Spleen (tissue), 11 donors: ENCODE results near the gene TMC5. TPM values are rescaled to one million over a fixed set of nuclear protein-coding genes. Genes with fewer than 3 reads are reported as not detected.

Source experiments
- DNase-seq: peaks from one replicate; pipeline ENCODE4 v3.0.0-alpha.2; 2020
- H3K27ac ChIP-seq, 8 donors: fragments of 200-600 bp; sonication (generic) in 7 of 8; 1 replicate in 4 of 8; 2 replicates in 4 of 8; pipeline versions ENCODE4 v1.5.0 to v1.8.0; 2016 to 2021; ENCODE audit warnings: inconsistent platforms in 4 of 8, mild to moderate bottlenecking in 4 of 8, moderate library complexity in 1 of 8
- H3K27me3 ChIP-seq, 7 donors: fragments of 200-600 bp; sonication (generic) in 6 of 7; replicated peaks in 1 of 7; 1 replicate in 4 of 7; 2 replicates in 3 of 7; pipeline versions ENCODE4 v1.5.0 to v1.8.0; 2016 to 2021; ENCODE audit warnings: inconsistent platforms in 3 of 7, mild to moderate bottlenecking in 1 of 7
- H3K36me3 ChIP-seq, 6 donors: fragments of 200-600 bp; sonication (generic) in 5 of 6; 1 replicate in 4 of 6; 2 replicates in 2 of 6; pipeline versions ENCODE4 v1.5.0 to v1.8.0; 2016 to 2021; ENCODE audit warnings: inconsistent platforms in 2 of 6
- H3K4me1 ChIP-seq, 6 donors: fragments of 200-600 bp; sonication (generic) in 5 of 6; 1 replicate in 3 of 6; 2 replicates in 3 of 6; pipeline versions ENCODE4 v1.5.0 to v1.8.0; 2016 to 2021; ENCODE audit warnings: inconsistent platforms in 3 of 6
- H3K4me3 ChIP-seq, 8 donors: fragments of 200-600 bp; sonication (generic) in 7 of 8; 1 replicate in 4 of 8; 2 replicates in 4 of 8; pipeline versions ENCODE4 v1.5.0 to v1.8.0; 2016 to 2021; ENCODE audit warnings: inconsistent platforms in 4 of 8, mild to moderate bottlenecking in 4 of 8, moderate library complexity in 2 of 8
- H3K9me3 ChIP-seq, 8 donors: fragments of 200-600 bp; sonication (generic) in 7 of 8; 1 replicate in 4 of 8; 2 replicates in 4 of 8; pipeline versions ENCODE4 v1.5.0 to v1.8.0; 2016 to 2021; ENCODE audit warnings: inconsistent platforms in 4 of 8
- CTCF ChIP-seq, 11 experiments: fragments of 200-600 bp in 7 of 11; fragments of 450-650 bp in 4 of 11; sonication (generic) in 4 of 11; IDR thresholded peaks in 8 of 11; conservative IDR thresholded peaks in 3 of 11; 1 replicate in 7 of 11; 2 replicates in 4 of 11; pipeline versions ENCODE4 v1.4.0 to v1.8.0; 2016 to 2021; ENCODE audit warnings: antibody characterized with exemption in 11 of 11, inconsistent platforms in 4 of 11, mild to moderate bottlenecking in 1 of 11
- POLR2A ChIP-seq, 3 donors: fragments of 450-650 bp; IDR thresholded peaks; one replicate each; pipeline ENCODE4 v1.5.1; 2017; ENCODE audit warnings: antibody characterized with exemption in 3 of 3, mild to moderate bottlenecking in 1 of 3
- POLR2AphosphoS5 ChIP-seq, 3 donors: sonication (generic); formaldehyde crosslinking; IDR thresholded peaks; one replicate each; pipeline ENCODE4 v1.5.1; 2017; ENCODE audit warnings: antibody characterized with exemption in 3 of 3
- WGBS, 5 donors: extraction: QIAGEN DNeasy Blood & Tissue Kit in 3 of 5; methylation state at CpG; one replicate each; pipeline versions ENCODE4 v1.1.5 to v1.1.7; 2013 to 2018; 5-methylcytosine and 5-hydroxymethylcytosine counted together
- intact Hi-C: fragments of 100-400 bp; cut with DNase I; formaldehyde crosslinking; loops from one replicate; pipeline ENCODE4 v1.15.0; 2023; ENCODE audit warnings: low total_unique reads
- polyA plus RNA-seq, 3 donors: library from polyadenylated mRNA; stranded (reverse); fragments of 200-250 nt; gene quantifications; one replicate each; pipeline ENCODE4 v1.2.1, GENCODE V29; 2013
- total RNA-seq, 7 donors: library from RNA; depleted of rRNA in 3 of 7; stranded (reverse); fragments of >200 nt in 3 of 7; fragmentation: NEBNext Ultra II Directional in 4 of 7; extraction: Animal tissue kit (Norgen Biotek cat#: 25700) in 4 of 7; gene quantifications; one replicate each; pipeline versions ENCODE4 v1.1.0 to v1.2.1, GENCODE V29; 2016 to 2021
- donor health status: healthy with polysubstance abuse.
- donor health status: DM: no; HTN: no; CAD: no; lungs with moderate emphysema.
- donor health status: DM: no; HTN: no; CAD: no.
- donor health status: Bipolar disorder and iron deficiency.
- donor health status: healthy.
- donor health status: DM: no; HTN: no; CAD: no.
- donor health status: DM: yes; HTN: yes; CAD: no.

The TMC5 gene
- total and polyA plus RNA-seq, 10 donors: 0.05 to 0.30 (median 0.16) TPM; not detected in 4

GRCh38 chr16:19521471-19522396 is 104.1 kb downstream of the TMC5 start, which contains the start of gene GDE1:
TSS of gene GDE1 (minus strand) at chr16:19522098. CDS start at chr16:19521964, 134 bp downstream.
- Histone ChIP-seq H3K9me3 (no peaks in the 10 kb centered on the region), H3K27ac (peak within 1 kb of the TSS; percentile 81 to 97 (median 92)), H3K27me3 (no peaks in the 10 kb centered on the region), H3K4me3 (peak within 1 kb of the TSS; percentile 72 to 97 (median 84)), H3K36me3 (peaks cover 0 to 11% (median 3%) of the 10 kb centered on the region in 6 donors), H3K4me1 (peaks cover 7 to 79% (median 54%) of the 10 kb centered on the region in 6 donors)
- peak in 7 of 11 experiments; percentile 13 to 67 (median 55) for TF ChIP-seq CTCF (IDR thresholded peaks at IDR 0.05 in 8 of 11, conservative IDR thresholded peaks at IDR 0.05 in 3 of 11)
- peak; percentile 21 to 69 (median 42) for TF ChIP-seq POLR2A (IDR thresholded peaks at IDR 0.05)
- peak; percentile 96 to 97 (median 97) for TF ChIP-seq POLR2AphosphoS5 (IDR thresholded peaks at IDR 0.05)
- peak; percentile 99 for DNase-seq
- 0 to 1% (median 0%) methylated on average over 49 to 62 of the region's 62 CpGs for WGBS, 5 donors
- intact Hi-C loops: no loop called here

GRCh38 chr16:19522397-19522732 is 104.7 kb downstream of the TMC5 start:
- H3K27ac ChIP-seq: peak overlapping the region in 7 of 8 donors; percentile 88 to 97 (median 93)
- H3K27me3 ChIP-seq: no peaks in the 10 kb centered on the region
- WGBS, 5 donors: 37 to 59% (median 46%) methylated on average over 5 of the region's 5 CpGs
- no peak for DNase-seq
- H3K4me3 ChIP-seq: peak overlapping the region in 6 of 8 donors; percentile 79 to 97 (median 90)
- peaks cover 0 to 5% (median 0%) of the 10 kb centered on the region in 6 donors for H3K36me3 ChIP-seq
- TF ChIP-seq CTCF (IDR thresholded peaks at IDR 0.05 in 8 of 11, conservative IDR thresholded peaks at IDR 0.05 in 3 of 11) (no peak), POLR2A (IDR thresholded peaks at IDR 0.05) (no peak), POLR2AphosphoS5 (IDR thresholded peaks at IDR 0.05) (no peak)
- H3K9me3 ChIP-seq: no peaks in the 10 kb centered on the region
- peaks cover 7 to 82% (median 53%) of the 10 kb centered on the region in 6 donors for H3K4me1 ChIP-seq
- intact Hi-C loops: no loop called here

GRCh38 chr16:19522760-19523159 is 105.1 kb downstream of the TMC5 start:
- H3K9me3 ChIP-seq: no peaks in the 10 kb centered on the region
- TF ChIP-seq POLR2AphosphoS5 (IDR thresholded peaks at IDR 0.05) (no peak), POLR2A (IDR thresholded peaks at IDR 0.05) (no peak), CTCF (IDR thresholded peaks at IDR 0.05 in 8 of 11, conservative IDR thresholded peaks at IDR 0.05 in 3 of 11) (no peak)
- H3K4me3 ChIP-seq: no peak overlapping the region
- H3K4me1 ChIP-seq: peaks cover 7 to 82% (median 53%) of the 10 kb centered on the region in 6 donors
- peak overlapping the region in 3 of 8 donors; percentile 93 to 97 (median 96) for H3K27ac ChIP-seq
- WGBS, 5 donors: 85 to 90% (median 86%) methylated on average over 2 of the region's 2 CpGs
- intact Hi-C loops: no loop called here
- H3K36me3 ChIP-seq: peaks cover 0 to 3% (median under 1%) of the 10 kb centered on the region in 6 donors
- no peaks in the 10 kb centered on the region for H3K27me3 ChIP-seq
- DNase-seq: no peak

- 72 to 82% (median 77%) methylated on average over 18 of the region's 18 CpGs for WGBS, 5 donors
- Histone ChIP-seq H3K4me1 (peaks cover 7 to 80% (median 53%) of the 10 kb centered on the region in 6 donors), H3K27me3 (no peaks in the 10 kb centered on the region), H3K9me3 (no peaks in the 10 kb centered on the region), H3K36me3 (peaks cover 0 to 7% (median 2%) of the 10 kb centered on the region in 6 donors), H3K27ac (peak overlapping the region in 2 of 8 donors; percentile 85 to 86), H3K4me3 (peak overlapping the region in 3 of 8 donors; percentile 97 to 99 (median 99))
- intact Hi-C loops: no loop called here
- TF ChIP-seq CTCF (IDR thresholded peaks at IDR 0.05 in 8 of 11, conservative IDR thresholded peaks at IDR 0.05 in 3 of 11): no peak
- no peak for TF ChIP-seq POLR2A (IDR thresholded peaks at IDR 0.05)
- DNase-seq: peak; percentile 81
These were observed 105.5 kb downstream of the TMC5 start for GRCh38 chr16:19523184-19523558.
